HEK293 (cell line): ENCODE data around the gene WNT8B.

ENCODE experiments used
- CTCF ChIA-PET: fragments of 350-600 bp; formaldehyde crosslinking; extraction: SDS; loops from one replicate; lab custom pipeline; 2021; ENCODE audit warnings: antibody characterized with exemption; lab: Yijun Ruan, JAX
- POLR2A ChIA-PET: fragments of 300-600 bp; formaldehyde crosslinking; extraction: SDS; loops from one replicate; lab custom pipeline; 2020; ENCODE audit warnings: antibody characterized with exemption, inconsistent platforms; lab: Yijun Ruan, JAX
- H3K27ac ChIP-seq: fragments of 200-500 bp; sonication (Bioruptor generic); 2 replicates; pipeline ENCODE4 v1.5.1; 2014; ENCODE audit warnings: low read depth, low read length, control low read depth, inconsistent platforms; ENCODE audit errors: extremely low read depth
- H3K36me3 ChIP-seq, 2 experiments: fragments of 200-500 bp in 1 of 2; sonication (Bioruptor generic) in 1 of 2; 1 replicate in 1 of 2; 2 replicates in 1 of 2; pipeline ENCODE4 v1.5.1; 2014 to 2017; ENCODE audit warnings: inconsistent platforms in 2 of 2, low read length in 2 of 2; ENCODE audit not compliant: control insufficient read depth in 2 of 2, insufficient read depth in 1 of 2
- H3K4me1 ChIP-seq: fragments of 200-500 bp; sonication (Bioruptor generic); 2 replicates; pipeline ENCODE4 v1.5.1; 2014; ENCODE audit warnings: mild to moderate bottlenecking, low read length, inconsistent platforms; ENCODE audit not compliant: control insufficient read depth, insufficient read depth
- H3K4me3 ChIP-seq: 2 replicates; pipeline ENCODE4 v1.5.1; 2011; ENCODE audit warnings: low read depth, mild to moderate bottlenecking, control low read depth, low read length, moderate library complexity
- H3K9me3 ChIP-seq: fragments of 200-500 bp; sonication (Bioruptor generic); 2 replicates; pipeline ENCODE4 v1.5.1; 2014; ENCODE audit warnings: low read depth, low read length, inconsistent platforms; ENCODE audit not compliant: control insufficient read depth, insufficient read depth
- AEBP2 ChIP-seq: fragments of 450-650 bp; formaldehyde crosslinking; IDR thresholded peaks from 2 replicates; pipeline ENCODE4 v1.5.1; 2016; ENCODE audit warnings: missing biosample characterization, missing genetic modification characterization, borderline replicate concordance
- ELK4 ChIP-seq: IDR thresholded peaks from 2 replicates; pipeline ENCODE4 v1.6.1; 2011; ENCODE audit warnings: mild to moderate bottlenecking, low read depth, low read length, borderline replicate concordance
- HIC1 ChIP-seq: fragments of 450-650 bp; formaldehyde crosslinking; IDR thresholded peaks from 2 replicates; pipeline ENCODE4 v1.5.1; 2016; ENCODE audit warnings: missing biosample characterization, missing genetic modification characterization
- PRDM1 ChIP-seq: fragments of 450-650 bp; formaldehyde crosslinking; IDR thresholded peaks from 2 replicates; pipeline ENCODE4; 2016; ENCODE audit warnings: missing biosample characterization, missing genetic modification characterization
- SETDB1 ChIP-seq: IDR thresholded peaks from one replicate; pipeline ENCODE4 v1.6.1; 2017; ENCODE audit warnings: mild to moderate bottlenecking, low read length, moderate library complexity, mixed read lengths; ENCODE audit not compliant: insufficient read length
- WT1 ChIP-seq: fragments of 450-650 bp; formaldehyde crosslinking; IDR thresholded peaks from 2 replicates; pipeline ENCODE4 v1.5.1; 2016; ENCODE audit warnings: missing biosample characterization, missing genetic modification characterization
- ZBTB21 ChIP-seq: fragments of 450-650 bp; formaldehyde crosslinking; IDR thresholded peaks from 2 replicates; pipeline ENCODE4 v1.5.1; 2017; ENCODE audit warnings: missing biosample characterization, missing genetic modification characterization
- ZNF121 ChIP-seq: fragments of 450-650 bp; formaldehyde crosslinking; IDR thresholded peaks from 2 replicates; pipeline ENCODE4 v1.5.1; 2016; ENCODE audit warnings: missing biosample characterization, missing genetic modification characterization
- ZNF16 ChIP-seq: fragments of 450-650 bp; formaldehyde crosslinking; IDR thresholded peaks from 2 replicates; pipeline ENCODE4 v1.5.1; 2016; ENCODE audit warnings: low read depth, missing biosample characterization, missing genetic modification characterization
- ZNF292 ChIP-seq: fragments of 450-650 bp; formaldehyde crosslinking; IDR thresholded peaks from 2 replicates; pipeline ENCODE4 v1.5.1; 2016; ENCODE audit warnings: low read depth, missing biosample characterization, missing genetic modification characterization, borderline replicate concordance
- ZNF302 ChIP-seq: fragments of 450-650 bp; formaldehyde crosslinking; IDR thresholded peaks from 2 replicates; pipeline ENCODE4 v1.5.1; 2016; ENCODE audit warnings: missing biosample characterization, missing genetic modification characterization, low read depth
- ZNF37A ChIP-seq: fragments of 450-650 bp; IDR thresholded peaks from 2 replicates; pipeline ENCODE4 v1.5.1; 2018; ENCODE audit warnings: missing biosample characterization, missing genetic modification characterization
- ZNF398 ChIP-seq: fragments of 450-650 bp; formaldehyde crosslinking; IDR thresholded peaks from 2 replicates; pipeline ENCODE4 v1.5.1; 2017; ENCODE audit warnings: missing biosample characterization, missing genetic modification characterization
- ZNF426 ChIP-seq: fragments of 450-650 bp; formaldehyde crosslinking; IDR thresholded peaks from 2 replicates; pipeline ENCODE4 v1.5.1; 2017; ENCODE audit warnings: missing biosample characterization, missing genetic modification characterization, mild to moderate bottlenecking, inconsistent platforms, moderate library complexity
- ZNF521 ChIP-seq: fragments of 450-650 bp; formaldehyde crosslinking; IDR thresholded peaks from 2 replicates; pipeline ENCODE4 v1.5.1; 2017; ENCODE audit warnings: missing biosample characterization, mild to moderate bottlenecking, missing genetic modification characterization
- ZNF600 ChIP-seq: fragments of 450-650 bp; formaldehyde crosslinking; IDR thresholded peaks from 2 replicates; pipeline ENCODE4 v1.5.1; 2016; ENCODE audit warnings: missing biosample characterization, missing genetic modification characterization
- ZNF645 ChIP-seq: fragments of 450-650 bp; formaldehyde crosslinking; IDR thresholded peaks from 2 replicates; pipeline ENCODE4; 2016; ENCODE audit warnings: missing biosample characterization, missing genetic modification characterization
- ZNF692 ChIP-seq: fragments of 450-650 bp; formaldehyde crosslinking; IDR thresholded peaks from 2 replicates; pipeline ENCODE4 v1.5.1; 2016; ENCODE audit warnings: missing biosample characterization, missing genetic modification characterization
- ZNF777 ChIP-seq: fragments of 450-650 bp; formaldehyde crosslinking; IDR thresholded peaks from 2 replicates; pipeline ENCODE4 v1.5.1; 2017; ENCODE audit warnings: missing biosample characterization, missing genetic modification characterization, borderline replicate concordance

Gene WNT8B

GRCh38 chr10:100506596-100507356, 44.0 kb downstream of the WNT8B start:
- peaks cover 0 to 60% of the 10 kb centered on the region in 2 experiments; a peak in 2 of 3 replicates for H3K36me3 ChIP-seq
- POLR2A ChIA-PET: no interaction called here
- H3K4me3 ChIP-seq: no peak overlapping the region
- no peak overlapping the region for H3K27ac ChIP-seq
- no peaks in the 10 kb centered on the region for H3K9me3 ChIP-seq
- TF ChIP-seq ZNF600 (no peak), ZBTB21 (tag by site-specific recombination) (no peak), ZNF302 (tag by site-specific recombination) (no peak), ZNF692 (tag by site-specific recombination) (no peak), ZNF16 (tag by site-specific recombination) (no peak), ZNF521 (no peak), ZNF426 (tag by site-specific recombination) (no peak), SETDB1 (no peak), WT1 (tag by site-specific recombination) (no peak), ZNF398 (tag by site-specific recombination) (no peak), ZNF37A (tag by site-specific recombination) (no peak), ZNF121 (tag by site-specific recombination) (no peak), ZNF645 (tag by site-specific recombination) (no peak), ZNF777 (tag by site-specific recombination) (no peak), AEBP2 (tag by site-specific recombination) (no peak), HIC1 (tag by site-specific recombination) (no peak), ZNF292 (tag by site-specific recombination) (no peak), PRDM1 (no peak), ELK4 (no peak)
- TF ChIP-seq, all 188 proteins: peak for 0
- no peaks in the 10 kb centered on the region for H3K4me1 ChIP-seq
- CTCF ChIA-PET: interaction anchor here (0.6 to 8.8 kb wide), 7 partner anchors 11 to 372 kb away, joined by 4 to 97 read pairs (median 7); no protein-coding TSS in a partner anchor
